Measurements from ENCODE around the gene SLC12A5.
A peak's percentile ranks its signal among the peaks of the same experiment; 100 is the strongest.

SLC12A5 gene

DNA sequence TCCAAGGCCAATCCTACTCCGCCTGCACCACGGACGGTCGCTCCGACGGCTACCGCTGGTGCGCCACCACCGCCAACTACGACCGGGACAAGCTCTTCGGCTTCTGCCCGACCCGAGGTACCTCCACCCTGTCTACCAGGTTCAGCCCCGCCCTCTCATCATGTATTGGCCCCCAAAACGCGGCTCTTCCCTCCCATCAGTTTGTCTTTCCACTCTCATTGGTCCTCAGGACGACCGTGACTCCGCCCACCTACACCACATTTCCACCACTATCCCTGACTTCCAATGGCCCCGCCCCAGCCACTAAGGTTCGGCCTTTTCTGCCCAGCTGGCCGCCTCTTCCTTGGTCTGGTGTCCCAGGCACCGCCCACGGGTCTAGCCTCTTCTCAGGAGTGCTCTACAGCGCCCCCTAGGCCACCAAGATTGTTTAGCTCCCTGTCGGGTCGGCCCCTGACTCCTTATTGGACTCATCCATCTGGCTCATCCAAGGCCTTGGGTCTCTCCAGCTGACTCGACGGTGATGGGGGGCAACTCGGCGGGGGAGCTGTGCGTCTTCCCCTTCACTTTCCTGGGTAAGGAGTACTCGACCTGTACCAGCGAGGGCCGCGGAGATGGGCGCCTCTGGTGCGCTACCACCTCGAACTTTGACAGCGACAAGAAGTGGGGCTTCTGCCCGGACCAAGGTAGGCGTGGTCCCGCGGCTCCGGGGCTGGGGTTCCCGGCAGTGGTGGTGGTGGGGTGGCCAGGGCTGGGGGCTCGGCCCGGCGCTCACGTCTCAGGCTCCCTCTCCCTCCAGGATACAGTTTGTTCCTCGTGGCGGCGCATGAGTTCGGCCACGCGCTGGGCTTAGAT, 17.2 kb upstream of the SLC12A5 start (continued):
- TF ChIP-seq ZNF350 (tag by site-specific recombination; IDR thresholded peaks at IDR 0.05) (no peak), ZNF660 (tag by site-specific recombination; IDR thresholded peaks at IDR 0.05) (no peak), ZNF274 (IDR thresholded peaks at IDR 0.05; ENCODE audit: low read length) (no peak), ZNF274 (tag by site-specific recombination; IDR thresholded peaks at IDR 0.05; ENCODE audit: borderline replicate concordance) (no peak), ZNF426 (tag by site-specific recombination; IDR thresholded peaks at IDR 0.05) (no peak), ZNF785 (tag by site-specific recombination; IDR thresholded peaks at IDR 0.05) (no peak), ZNF555 (tag by site-specific recombination; conservative IDR thresholded peaks at IDR 0.05) (no peak), IKZF3 (tag by site-specific recombination; IDR thresholded peaks at IDR 0.05) (no peak), PATZ1 (tag by site-specific recombination; IDR thresholded peaks at IDR 0.05) (no peak), ZSCAN16 (tag by site-specific recombination; IDR thresholded peaks at IDR 0.05) (no peak)

- ChIA-PET POLR2A (no interaction called here), CTCF (interaction anchor here (0.6 to 4.9 kb wide), 24 partner anchors 9 to 685 kb away, joined by 3 to 86 read pairs (median 7); no protein-coding TSS in a partner anchor)
- TF ChIP-seq ZNF16 (tag by site-specific recombination; IDR thresholded peaks at IDR 0.05; ENCODE audit: low read depth): no peak
- TF ChIP-seq, protein P1, sequence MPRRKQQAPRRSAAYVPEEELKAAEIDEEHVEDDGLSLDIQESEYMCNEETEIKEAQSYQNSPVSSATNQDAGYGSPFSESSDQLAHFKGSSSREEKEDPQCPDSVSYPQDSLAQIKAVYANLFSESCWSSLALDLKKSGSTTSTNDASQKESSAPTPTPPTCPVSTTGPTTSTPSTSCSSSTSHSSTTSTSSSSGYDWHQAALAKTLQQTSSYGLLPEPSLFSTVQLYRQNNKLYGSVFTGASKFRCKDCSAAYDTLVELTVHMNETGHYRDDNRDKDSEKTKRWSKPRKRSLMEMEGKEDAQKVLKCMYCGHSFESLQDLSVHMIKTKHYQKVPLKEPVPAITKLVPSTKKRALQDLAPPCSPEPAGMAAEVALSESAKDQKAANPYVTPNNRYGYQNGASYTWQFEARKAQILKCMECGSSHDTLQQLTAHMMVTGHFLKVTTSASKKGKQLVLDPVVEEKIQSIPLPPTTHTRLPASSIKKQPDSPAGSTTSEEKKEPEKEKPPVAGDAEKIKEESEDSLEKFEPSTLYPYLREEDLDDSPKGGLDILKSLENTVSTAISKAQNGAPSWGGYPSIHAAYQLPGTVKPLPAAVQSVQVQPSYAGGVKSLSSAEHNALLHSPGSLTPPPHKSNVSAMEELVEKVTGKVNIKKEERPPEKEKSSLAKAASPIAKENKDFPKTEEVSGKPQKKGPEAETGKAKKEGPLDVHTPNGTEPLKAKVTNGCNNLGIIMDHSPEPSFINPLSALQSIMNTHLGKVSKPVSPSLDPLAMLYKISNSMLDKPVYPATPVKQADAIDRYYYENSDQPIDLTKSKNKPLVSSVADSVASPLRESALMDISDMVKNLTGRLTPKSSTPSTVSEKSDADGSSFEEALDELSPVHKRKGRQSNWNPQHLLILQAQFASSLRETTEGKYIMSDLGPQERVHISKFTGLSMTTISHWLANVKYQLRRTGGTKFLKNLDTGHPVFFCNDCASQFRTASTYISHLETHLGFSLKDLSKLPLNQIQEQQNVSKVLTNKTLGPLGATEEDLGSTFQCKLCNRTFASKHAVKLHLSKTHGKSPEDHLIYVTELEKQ (tag by site-specific recombination; IDR thresholded peaks at IDR 0.05; ENCODE audit: borderline replicate concordance): no peak
- TF ChIP-seq ZNF843 (tag by site-specific recombination; IDR thresholded peaks at IDR 0.05): no peak
- Histone ChIP-seq H3K4me1 (ENCODE audit: control insufficient read depth, insufficient read depth, low read length) (no peaks in the 10 kb centered on the region), H3K27ac (ENCODE audit: extremely low read depth, low read depth, low read length) (no peak overlapping the region), H3K9me3 (ENCODE audit: control insufficient read depth, insufficient read depth, low read depth, low read length) (no peaks in the 10 kb centered on the region), H3K36me3 (ENCODE audit: control insufficient read depth in 2 of 2, insufficient read depth in 1 of 2, low read length in 2 of 2) (no peaks in the 10 kb centered on the region), H3K4me3 (ENCODE audit: low read depth, low read length) (no peak overlapping the region)
These were observed 16.1 kb upstream of the SLC12A5 start for GRCh38 chr20:46012921-46013320.

DNA sequence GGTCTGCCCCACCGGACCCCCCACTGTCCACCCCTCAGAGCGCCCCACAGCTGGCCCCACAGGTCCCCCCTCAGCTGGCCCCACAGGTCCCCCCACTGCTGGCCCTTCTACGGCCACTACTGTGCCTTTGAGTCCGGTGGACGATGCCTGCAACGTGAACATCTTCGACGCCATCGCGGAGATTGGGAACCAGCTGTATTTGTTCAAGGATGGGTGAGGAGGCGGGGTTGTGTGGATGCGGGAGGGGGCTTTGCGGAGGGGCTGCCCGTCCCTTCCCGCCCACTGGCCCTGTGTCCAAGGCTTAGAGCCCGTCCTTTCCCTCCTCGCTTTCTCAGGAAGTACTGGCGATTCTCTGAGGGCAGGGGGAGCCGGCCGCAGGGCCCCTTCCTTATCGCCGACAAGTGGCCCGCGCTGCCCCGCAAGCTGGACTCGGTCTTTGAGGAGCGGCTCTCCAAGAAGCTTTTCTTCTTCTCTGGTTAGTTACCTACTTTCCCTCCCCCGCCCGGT, 15.6 kb upstream of the SLC12A5 start:
- H3K36me3 ChIP-seq (ENCODE audit: control insufficient read depth in 2 of 2, insufficient read depth in 1 of 2, low read length in 2 of 2): no peaks in the 10 kb centered on the region
- H3K9me3 ChIP-seq (ENCODE audit: control insufficient read depth, insufficient read depth, low read depth, low read length): no peaks in the 10 kb centered on the region
- CTCF ChIA-PET: interaction anchor here (0.5 to 4.9 kb wide), 32 partner anchors 9 to 685 kb away, joined by 3 to 86 read pairs (median 6); no protein-coding TSS in a partner anchor
- H3K4me1 ChIP-seq (ENCODE audit: control insufficient read depth, insufficient read depth, low read length): no peaks in the 10 kb centered on the region
- H3K27ac ChIP-seq (ENCODE audit: extremely low read depth, low read depth, low read length): no peak overlapping the region
- H3K4me3 ChIP-seq (ENCODE audit: low read depth, low read length): no peak overlapping the region
- POLR2A ChIA-PET: no interaction called here
- TF ChIP-seq GLIS2 (tag by site-specific recombination; IDR thresholded peaks at IDR 0.05) (peak; percentile 29; the same call in 1 of the 2 replicates), ZNF248 (tag by site-specific recombination; IDR thresholded peaks at IDR 0.05) (no peak)
